Neural progenitor cell (in vitro differentiated cells): ENCODE measurements around the gene PARVG.

Experiments
- CTCF ChIP-seq: fragments of 200-600 bp; sonication (generic); IDR thresholded peaks from 2 replicates; pipeline ENCODE4 v1.5.1; 2017; ENCODE audit warnings: antibody characterized with exemption, mild to moderate bottlenecking
- EZH2 ChIP-seq: fragments of 200-600 bp; sonication (generic); IDR thresholded peaks from 2 replicates; pipeline ENCODE4 v1.6.1; 2017; ENCODE audit warnings: antibody characterized with exemption, mild to moderate bottlenecking, moderate library complexity
- EZH2phosphoT487 ChIP-seq: fragments of 200-600 bp; sonication (generic); IDR thresholded peaks from 2 replicates; pipeline ENCODE4 v1.6.1; 2017; ENCODE audit warnings: antibody characterized with exemption

- TF ChIP-seq CTCF (no peak), EZH2 (no peak), EZH2phosphoT487 (no peak)
These were observed 4.8 kb downstream of the PARVG start for GRCh38 chr22:44185237-44186120.
